PC-3 (cell line): ENCODE measurements around the gene MIPOL1.

ENCODE experiments used
- EZH2 ChIP-seq: fragments of 300-600 bp; sonication (generic); IDR thresholded peaks from one replicate; pipeline ENCODE4 v1.6.1; 2017; ENCODE audit warnings: antibody characterized with exemption, mild to moderate bottlenecking, low read length; ENCODE audit not compliant: unreplicated experiment
- EZH2phosphoT487 ChIP-seq: fragments of 300-600 bp; sonication (generic); IDR thresholded peaks from 2 replicates; pipeline ENCODE4 v1.6.1; 2018; ENCODE audit warnings: mild to moderate bottlenecking, antibody characterized with exemption, low read length, borderline replicate concordance
- TF ChIP-seq, protein P1 (sequence below): fragments of 300-600 bp; sonication (generic); conservative IDR thresholded peaks from 2 replicates; pipeline ENCODE4 v1.5.1; 2017; ENCODE audit warnings: antibody characterized with exemption, low read depth, mild to moderate bottlenecking, low read length

- TF ChIP-seq, protein P1, sequence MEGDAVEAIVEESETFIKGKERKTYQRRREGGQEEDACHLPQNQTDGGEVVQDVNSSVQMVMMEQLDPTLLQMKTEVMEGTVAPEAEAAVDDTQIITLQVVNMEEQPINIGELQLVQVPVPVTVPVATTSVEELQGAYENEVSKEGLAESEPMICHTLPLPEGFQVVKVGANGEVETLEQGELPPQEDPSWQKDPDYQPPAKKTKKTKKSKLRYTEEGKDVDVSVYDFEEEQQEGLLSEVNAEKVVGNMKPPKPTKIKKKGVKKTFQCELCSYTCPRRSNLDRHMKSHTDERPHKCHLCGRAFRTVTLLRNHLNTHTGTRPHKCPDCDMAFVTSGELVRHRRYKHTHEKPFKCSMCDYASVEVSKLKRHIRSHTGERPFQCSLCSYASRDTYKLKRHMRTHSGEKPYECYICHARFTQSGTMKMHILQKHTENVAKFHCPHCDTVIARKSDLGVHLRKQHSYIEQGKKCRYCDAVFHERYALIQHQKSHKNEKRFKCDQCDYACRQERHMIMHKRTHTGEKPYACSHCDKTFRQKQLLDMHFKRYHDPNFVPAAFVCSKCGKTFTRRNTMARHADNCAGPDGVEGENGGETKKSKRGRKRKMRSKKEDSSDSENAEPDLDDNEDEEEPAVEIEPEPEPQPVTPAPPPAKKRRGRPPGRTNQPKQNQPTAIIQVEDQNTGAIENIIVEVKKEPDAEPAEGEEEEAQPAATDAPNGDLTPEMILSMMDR = no peak
- TF ChIP-seq EZH2 (no peak), EZH2phosphoT487 (no peak)
Observed at GRCh38 chr14:37195327-37195726, 2.4 kb upstream of the MIPOL1 start.
